GM13977 (cell line): ENCODE data around the gene AGBL4.
A peak's percentile ranks its signal among the peaks of the same experiment; 100 is the strongest.

Experiments used
- DNase-seq: peaks from one replicate; pipeline ENCODE4 v3.0.0; 2012; ENCODE audit warnings: low spot score
- CTCF ChIP-seq: IDR thresholded peaks from 2 replicates; pipeline ENCODE4 v1.5.1; 2012; ENCODE audit warnings: mild to moderate bottlenecking, control low read depth; ENCODE audit not compliant: insufficient read depth; ENCODE audit errors: extremely low read depth, missing control alignments
- in situ Hi-C: fragments of 300-500 bp; cut with MboI; formaldehyde crosslinking; loops from one replicate; pipeline ENCODE4 v1.12.0; 2022; ENCODE audit warnings: low sequenced_read_pairs, low pct_unique_long_range_greater_than_20kb, mixed read lengths, inconsistent platforms; ENCODE audit not compliant: unreplicated experiment

Gene AGBL4

GRCh38 chr1:48876330-48876785, 1147.4 kb downstream of the AGBL4 start:
- in situ Hi-C loops = no loop called here
- no peak for DNase-seq
- TF ChIP-seq CTCF = no peak

- no peak for TF ChIP-seq CTCF
- in situ Hi-C loops = no loop called here
- DNase-seq = no peak
Measured at GRCh38 chr1:48875552-48876329, 1148.0 kb downstream of the AGBL4 start.

- in situ Hi-C loops = no loop called here
- TF ChIP-seq CTCF = no peak
- no peak for DNase-seq
Measured at GRCh38 chr1:48873944-48874343, 1149.8 kb downstream of the AGBL4 start.

- in situ Hi-C loops = no loop called here
- TF ChIP-seq CTCF = peak; percentile 55
- DNase-seq = no peak
Measured at GRCh38 chr1:48870596-48870995, 1153.2 kb downstream of the AGBL4 start.

GRCh38 chr1:48869116-48869893, 1154.4 kb downstream of the AGBL4 start:
- DNase-seq = no peak
- in situ Hi-C loops = no loop called here
- TF ChIP-seq CTCF = no peak

- no peak for DNase-seq
- in situ Hi-C loops = no loop called here
Measured at GRCh38 chr1:48864913-48865312, 1158.8 kb downstream of the AGBL4 start.

More at GRCh38 chr1:48864913-48865312, 1158.8 kb downstream of the AGBL4 start:
- TF ChIP-seq CTCF = no peak
